K562 (cell line): ENCODE measurements around the gene TPGS1. TPM values are rescaled to one million over a fixed set of nuclear protein-coding genes. Genes with fewer than 3 reads are reported as not detected.
A peak's percentile ranks its signal among the peaks of the same experiment; 100 is the strongest.

Source experiments
- EP400 ChIP-seq: fragments of 450-650 bp; IDR thresholded peaks from 2 replicates; pipeline ENCODE4 v1.6.1; 2017; ENCODE audit warnings: antibody characterized with exemption, mild to moderate bottlenecking, moderate library complexity
- FOXJ3 ChIP-seq: sonication (generic); formaldehyde crosslinking; IDR thresholded peaks from 2 replicates; pipeline ENCODE4 v1.4.0; 2020; ENCODE audit warnings: mild to moderate bottlenecking, missing genetic modification reagents
- HCFC1 ChIP-seq: IDR thresholded peaks from 2 replicates; pipeline ENCODE4 v1.6.1; 2012; ENCODE audit warnings: low read depth, low read length, improper control_type of control experiment
- NFXL1 ChIP-seq: fragments of 450-650 bp; formaldehyde crosslinking; IDR thresholded peaks from 2 replicates; pipeline ENCODE4 v1.4.0; 2021; ENCODE audit warnings: mild to moderate bottlenecking
- NONO ChIP-seq, 2 experiments: fragments of 200-400 bp in 1 of 2; fragments of 450-650 bp in 1 of 2; formaldehyde crosslinking in 1 of 2; IDR thresholded peaks; 2 replicates each; pipeline ENCODE4 v1.6.1; 2017; ENCODE audit warnings: low read depth in 2 of 2, mild to moderate bottlenecking in 2 of 2, moderate library complexity in 2 of 2, low read length in 1 of 2
- PHF21A ChIP-seq: fragments of 450-650 bp; IDR thresholded peaks from 2 replicates; pipeline ENCODE4 v1.6.1; 2017; ENCODE audit warnings: low read depth, borderline replicate concordance
- POLR2G ChIP-seq: fragments of 200-400 bp; formaldehyde crosslinking; IDR thresholded peaks from 2 replicates; pipeline ENCODE4 v1.6.1; 2017; ENCODE audit warnings: low read depth, mild to moderate bottlenecking, antibody characterized with exemption, low read length, moderate library complexity
- SP1 ChIP-seq: sonication (generic); formaldehyde crosslinking; IDR thresholded peaks from 2 replicates; pipeline ENCODE4 v1.8.1; 2022; ENCODE audit warnings: mild to moderate bottlenecking, missing genetic modification reagents
- ZKSCAN8 ChIP-seq: fragments of 200-800 bp; sonication (Bioruptor generic); IDR thresholded peaks from 2 replicates; pipeline ENCODE4 v1.6.1; 2016; ENCODE audit warnings: missing genetic modification characterization, missing compliant biosample characterization
- ZNF121 ChIP-seq: sonication (generic); formaldehyde crosslinking; conservative IDR thresholded peaks from 2 replicates; pipeline ENCODE4 v1.8.0; 2022; ENCODE audit warnings: missing genetic modification reagents
- ZNF140 ChIP-seq: fragments of 250-450 bp; sonication (Bioruptor Pico); IDR thresholded peaks from 2 replicates; pipeline ENCODE4 v1.8.0; 2021; ENCODE audit warnings: moderate library complexity, mild to moderate bottlenecking, inconsistent platforms
- ZNF239 ChIP-seq: fragments of 250-450 bp; sonication (Bioruptor Pico); IDR thresholded peaks from 2 replicates; pipeline ENCODE4 v1.4.0; 2020; ENCODE audit warnings: mild to moderate bottlenecking
- polyA plus RNA-seq, 8 experiments: library from polyadenylated mRNA; depleted of rRNA in 4 of 8; stranded (reverse) in 5 of 8; unstranded in 3 of 8; fragments of >200 nt; fragmentation: Nextera tagmentation in 2 of 8; fragmentation: Illumina TruSeq in 1 of 8; extraction: Ambion mirVana in 2 of 8; extraction: Trizol in 1 of 8; gene quantifications; 2 replicates each; pipeline versions ENCODE4 v1.2.1 to v1.2.3, GENCODE V29; 2011 to 2014; ENCODE audit warnings: inconsistent platforms in 1 of 8, missing spikeins in 1 of 8
- total RNA-seq, 7 experiments: library from RNA; depleted of rRNA in 6 of 7; stranded (reverse); fragments of >200 nt in 6 of 7; fragmentation: Illumina TruSeq in 2 of 7; extraction: Trizol in 2 of 7; gene quantifications; 2 replicates each; pipeline versions ENCODE4 v1.2.1 to v1.2.3, GENCODE V29; 2011 to 2021; ENCODE audit warnings: low replicate concordance in 1 of 7
- TF ChIP-seq, protein P1 (sequence below): fragments of 250-450 bp; sonication (Bioruptor Pico); IDR thresholded peaks from 2 replicates; pipeline ENCODE4 v1.5.0; 2021
- TF ChIP-seq, protein P2 (sequence below): fragments of 250-450 bp; sonication (Bioruptor Pico); IDR thresholded peaks from 2 replicates; pipeline ENCODE4 v1.8.0; 2022; ENCODE audit warnings: moderate library complexity, mild to moderate bottlenecking, inconsistent platforms
- TF ChIP-seq, protein P3 (sequence below): fragments of 250-450 bp; sonication (Bioruptor Pico); IDR thresholded peaks from 2 replicates; pipeline ENCODE4 v1.4.0; 2020; ENCODE audit warnings: mild to moderate bottlenecking, moderate library complexity
- TF ChIP-seq, protein P4 (sequence below): sonication (generic); formaldehyde crosslinking; IDR thresholded peaks from 2 replicates; pipeline ENCODE4 v1.8.0; 2022; ENCODE audit warnings: mild to moderate bottlenecking, missing genetic modification reagents, borderline replicate concordance
- TF ChIP-seq, protein P5 (sequence below): sonication (generic); formaldehyde crosslinking; IDR thresholded peaks from 2 replicates; pipeline ENCODE4 v1.8.1; 2023; ENCODE audit warnings: mild to moderate bottlenecking, missing genetic modification reagents

The TPGS1 gene
- total and polyA plus RNA-seq, 9 of the 15 experiments (the other 6 are each of a cell fraction or from before 2014, with no cell fraction given) = 0.30 to 31.6 (median 1.2) TPM; not detected in 2

DNA sequence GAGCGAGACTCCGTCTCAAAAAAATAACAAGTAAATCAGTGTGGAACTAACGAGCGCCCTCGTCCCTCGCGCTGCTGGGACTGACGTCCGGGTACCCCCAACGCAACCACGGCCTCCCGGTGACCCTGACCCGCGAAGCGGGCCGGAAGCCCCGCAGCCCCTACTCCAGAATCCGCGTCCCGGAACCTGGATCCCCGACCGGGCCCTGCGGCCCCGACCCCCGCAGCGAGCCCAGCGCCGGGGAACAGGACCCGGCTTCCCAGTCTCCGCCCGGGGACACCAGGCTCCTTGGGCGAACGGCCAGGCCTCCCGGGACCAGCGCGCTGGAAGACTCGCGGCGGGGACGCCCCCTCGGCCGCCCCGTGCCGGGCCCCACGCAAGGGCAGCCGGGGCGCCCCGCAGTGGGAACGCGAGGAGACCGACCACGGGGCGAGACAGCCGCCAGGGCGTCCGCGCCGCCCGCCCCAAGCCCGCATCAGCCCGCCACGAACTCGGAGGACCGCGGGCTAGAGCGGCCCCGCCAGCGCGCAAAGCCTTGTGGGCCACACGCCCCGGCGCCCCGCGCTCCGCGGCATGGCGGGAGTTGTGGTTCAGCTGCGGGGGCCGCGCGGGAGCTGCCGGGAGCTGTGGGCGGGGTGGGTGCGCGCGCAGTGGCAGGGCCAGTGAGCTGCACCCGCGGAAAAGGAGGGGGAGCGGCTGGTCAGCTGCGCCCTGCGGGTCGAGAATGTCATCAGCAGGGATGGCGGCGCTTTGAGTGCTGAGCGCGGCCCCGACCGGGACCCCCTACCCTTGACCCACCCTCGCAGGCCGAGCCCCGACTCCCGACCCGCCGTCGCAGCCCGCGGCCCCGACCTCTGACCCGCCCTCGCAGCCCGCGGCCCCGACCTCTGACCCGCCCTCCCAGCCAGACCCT is 18.5 kb upstream of the TPGS1 start (continued):
- TF ChIP-seq, protein P1, sequence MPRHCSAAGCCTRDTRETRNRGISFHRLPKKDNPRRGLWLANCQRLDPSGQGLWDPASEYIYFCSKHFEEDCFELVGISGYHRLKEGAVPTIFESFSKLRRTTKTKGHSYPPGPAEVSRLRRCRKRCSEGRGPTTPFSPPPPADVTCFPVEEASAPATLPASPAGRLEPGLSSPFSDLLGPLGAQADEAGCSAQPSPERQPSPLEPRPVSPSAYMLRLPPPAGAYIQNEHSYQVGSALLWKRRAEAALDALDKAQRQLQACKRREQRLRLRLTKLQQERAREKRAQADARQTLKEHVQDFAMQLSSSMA (CRISPR knock-in tag) = peak; percentile 77; the same call in 1 of the 2 replicates
- TF ChIP-seq HCFC1 (peak; percentile 100), POLR2G (peak; percentile 94), SP1 (CRISPR knock-in tag) (peak; percentile 90), ZNF239 (CRISPR knock-in tag) (no peak; the same call in 1 of the 2 replicates), PHF21A (no peak), ZNF140 (CRISPR knock-in tag) (no peak), ZNF121 (CRISPR knock-in tag) (no peak), NONO (IDR thresholded peaks at IDR 0.05; ENCODE audit: low read depth in 2 of 2, low read length in 1 of 2) (peak; percentile 75 to 92), EP400 (0 out of 2 replicates have a peak, but pooled peaks have one; percentile 2), ZKSCAN8 (CRISPR knock-in tag) (no peak), NFXL1 (CRISPR knock-in tag) (no peak), FOXJ3 (CRISPR knock-in tag) (no peak)
- TF ChIP-seq, protein P2, sequence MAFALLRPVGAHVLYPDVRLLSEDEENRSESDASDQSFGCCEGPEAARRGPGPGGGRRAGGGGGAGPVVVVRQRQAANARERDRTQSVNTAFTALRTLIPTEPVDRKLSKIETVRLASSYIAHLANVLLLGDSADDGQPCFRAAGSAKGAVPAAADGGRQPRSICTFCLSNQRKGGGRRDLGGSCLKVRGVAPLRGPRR = no peak
- TF ChIP-seq, protein P3, sequence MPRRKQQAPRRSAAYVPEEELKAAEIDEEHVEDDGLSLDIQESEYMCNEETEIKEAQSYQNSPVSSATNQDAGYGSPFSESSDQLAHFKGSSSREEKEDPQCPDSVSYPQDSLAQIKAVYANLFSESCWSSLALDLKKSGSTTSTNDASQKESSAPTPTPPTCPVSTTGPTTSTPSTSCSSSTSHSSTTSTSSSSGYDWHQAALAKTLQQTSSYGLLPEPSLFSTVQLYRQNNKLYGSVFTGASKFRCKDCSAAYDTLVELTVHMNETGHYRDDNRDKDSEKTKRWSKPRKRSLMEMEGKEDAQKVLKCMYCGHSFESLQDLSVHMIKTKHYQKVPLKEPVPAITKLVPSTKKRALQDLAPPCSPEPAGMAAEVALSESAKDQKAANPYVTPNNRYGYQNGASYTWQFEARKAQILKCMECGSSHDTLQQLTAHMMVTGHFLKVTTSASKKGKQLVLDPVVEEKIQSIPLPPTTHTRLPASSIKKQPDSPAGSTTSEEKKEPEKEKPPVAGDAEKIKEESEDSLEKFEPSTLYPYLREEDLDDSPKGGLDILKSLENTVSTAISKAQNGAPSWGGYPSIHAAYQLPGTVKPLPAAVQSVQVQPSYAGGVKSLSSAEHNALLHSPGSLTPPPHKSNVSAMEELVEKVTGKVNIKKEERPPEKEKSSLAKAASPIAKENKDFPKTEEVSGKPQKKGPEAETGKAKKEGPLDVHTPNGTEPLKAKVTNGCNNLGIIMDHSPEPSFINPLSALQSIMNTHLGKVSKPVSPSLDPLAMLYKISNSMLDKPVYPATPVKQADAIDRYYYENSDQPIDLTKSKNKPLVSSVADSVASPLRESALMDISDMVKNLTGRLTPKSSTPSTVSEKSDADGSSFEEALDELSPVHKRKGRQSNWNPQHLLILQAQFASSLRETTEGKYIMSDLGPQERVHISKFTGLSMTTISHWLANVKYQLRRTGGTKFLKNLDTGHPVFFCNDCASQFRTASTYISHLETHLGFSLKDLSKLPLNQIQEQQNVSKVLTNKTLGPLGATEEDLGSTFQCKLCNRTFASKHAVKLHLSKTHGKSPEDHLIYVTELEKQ (CRISPR knock-in tag) = no peak
- TF ChIP-seq, protein P4, sequence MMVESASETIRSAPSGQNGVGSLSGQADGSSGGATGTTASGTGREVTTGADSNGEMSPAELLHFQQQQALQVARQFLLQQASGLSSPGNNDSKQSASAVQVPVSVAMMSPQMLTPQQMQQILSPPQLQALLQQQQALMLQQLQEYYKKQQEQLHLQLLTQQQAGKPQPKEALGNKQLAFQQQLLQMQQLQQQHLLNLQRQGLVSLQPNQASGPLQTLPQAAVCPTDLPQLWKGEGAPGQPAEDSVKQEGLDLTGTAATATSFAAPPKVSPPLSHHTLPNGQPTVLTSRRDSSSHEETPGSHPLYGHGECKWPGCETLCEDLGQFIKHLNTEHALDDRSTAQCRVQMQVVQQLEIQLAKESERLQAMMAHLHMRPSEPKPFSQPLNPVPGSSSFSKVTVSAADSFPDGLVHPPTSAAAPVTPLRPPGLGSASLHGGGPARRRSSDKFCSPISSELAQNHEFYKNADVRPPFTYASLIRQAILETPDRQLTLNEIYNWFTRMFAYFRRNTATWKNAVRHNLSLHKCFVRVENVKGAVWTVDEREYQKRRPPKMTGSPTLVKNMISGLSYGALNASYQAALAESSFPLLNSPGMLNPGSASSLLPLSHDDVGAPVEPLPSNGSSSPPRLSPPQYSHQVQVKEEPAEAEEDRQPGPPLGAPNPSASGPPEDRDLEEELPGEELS (CRISPR knock-in tag) = no peak; the same call in 1 of the 2 replicates
- TF ChIP-seq, protein P5, sequence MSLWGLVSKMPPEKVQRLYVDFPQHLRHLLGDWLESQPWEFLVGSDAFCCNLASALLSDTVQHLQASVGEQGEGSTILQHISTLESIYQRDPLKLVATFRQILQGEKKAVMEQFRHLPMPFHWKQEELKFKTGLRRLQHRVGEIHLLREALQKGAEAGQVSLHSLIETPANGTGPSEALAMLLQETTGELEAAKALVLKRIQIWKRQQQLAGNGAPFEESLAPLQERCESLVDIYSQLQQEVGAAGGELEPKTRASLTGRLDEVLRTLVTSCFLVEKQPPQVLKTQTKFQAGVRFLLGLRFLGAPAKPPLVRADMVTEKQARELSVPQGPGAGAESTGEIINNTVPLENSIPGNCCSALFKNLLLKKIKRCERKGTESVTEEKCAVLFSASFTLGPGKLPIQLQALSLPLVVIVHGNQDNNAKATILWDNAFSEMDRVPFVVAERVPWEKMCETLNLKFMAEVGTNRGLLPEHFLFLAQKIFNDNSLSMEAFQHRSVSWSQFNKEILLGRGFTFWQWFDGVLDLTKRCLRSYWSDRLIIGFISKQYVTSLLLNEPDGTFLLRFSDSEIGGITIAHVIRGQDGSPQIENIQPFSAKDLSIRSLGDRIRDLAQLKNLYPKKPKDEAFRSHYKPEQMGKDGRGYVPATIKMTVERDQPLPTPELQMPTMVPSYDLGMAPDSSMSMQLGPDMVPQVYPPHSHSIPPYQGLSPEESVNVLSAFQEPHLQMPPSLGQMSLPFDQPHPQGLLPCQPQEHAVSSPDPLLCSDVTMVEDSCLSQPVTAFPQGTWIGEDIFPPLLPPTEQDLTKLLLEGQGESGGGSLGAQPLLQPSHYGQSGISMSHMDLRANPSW (CRISPR knock-in tag) = no peak
